OCI-LY1 (cell line): ENCODE measurements around the gene IRF2.

ENCODE experiments used
- EZH2 ChIP-seq: fragments of 200-600 bp; sonication (generic), shearing (Covaris generic); IDR thresholded peaks from 2 replicates; pipeline ENCODE4 v1.8.0; 2017; ENCODE audit warnings: borderline replicate concordance, mixed run types, mild to moderate bottlenecking, antibody characterized with exemption, low read length, moderate library complexity, mixed read lengths
- TF ChIP-seq, protein P1 (sequence below): fragments of 200-600 bp; sonication (generic), shearing (Covaris generic); IDR thresholded peaks from 2 replicates; pipeline ENCODE4 v1.5.1; 2017; ENCODE audit warnings: mild to moderate bottlenecking, antibody characterized with exemption, low read length, moderate library complexity, mixed read lengths

GRCh38 chr4:184351560-184352451, 122.5 kb downstream of the IRF2 start:
- TF ChIP-seq, protein P1, sequence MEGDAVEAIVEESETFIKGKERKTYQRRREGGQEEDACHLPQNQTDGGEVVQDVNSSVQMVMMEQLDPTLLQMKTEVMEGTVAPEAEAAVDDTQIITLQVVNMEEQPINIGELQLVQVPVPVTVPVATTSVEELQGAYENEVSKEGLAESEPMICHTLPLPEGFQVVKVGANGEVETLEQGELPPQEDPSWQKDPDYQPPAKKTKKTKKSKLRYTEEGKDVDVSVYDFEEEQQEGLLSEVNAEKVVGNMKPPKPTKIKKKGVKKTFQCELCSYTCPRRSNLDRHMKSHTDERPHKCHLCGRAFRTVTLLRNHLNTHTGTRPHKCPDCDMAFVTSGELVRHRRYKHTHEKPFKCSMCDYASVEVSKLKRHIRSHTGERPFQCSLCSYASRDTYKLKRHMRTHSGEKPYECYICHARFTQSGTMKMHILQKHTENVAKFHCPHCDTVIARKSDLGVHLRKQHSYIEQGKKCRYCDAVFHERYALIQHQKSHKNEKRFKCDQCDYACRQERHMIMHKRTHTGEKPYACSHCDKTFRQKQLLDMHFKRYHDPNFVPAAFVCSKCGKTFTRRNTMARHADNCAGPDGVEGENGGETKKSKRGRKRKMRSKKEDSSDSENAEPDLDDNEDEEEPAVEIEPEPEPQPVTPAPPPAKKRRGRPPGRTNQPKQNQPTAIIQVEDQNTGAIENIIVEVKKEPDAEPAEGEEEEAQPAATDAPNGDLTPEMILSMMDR = no peak
- TF ChIP-seq EZH2 = no peak
